Stimulated activated naive CD8-positive, alpha-beta T cell treated with anti-CD3 and anti-CD28 coated beads, Interleukin-15, Interleukin-2, amounts not matched to agents 100 ng/mL and 50 ng/mL, for 24 hours (primary cell): ENCODE measurements around the gene SAMD11.

Source experiments
- H3K27ac Mint-ChIP-seq: one replicate; pipeline ENCODE4 v1.8.0; 2021; ENCODE audit warnings: mild to moderate bottlenecking, mixed read lengths
- H3K27me3 Mint-ChIP-seq: one replicate; pipeline ENCODE4 v1.8.0; 2021; ENCODE audit warnings: mixed read lengths
- H3K36me3 Mint-ChIP-seq: one replicate; pipeline ENCODE4 v1.8.0; 2021; ENCODE audit warnings: low read depth, mixed read lengths
- H3K4me1 Mint-ChIP-seq: one replicate; pipeline ENCODE4 v1.8.0; 2021; ENCODE audit warnings: low read depth, mixed read lengths
- H3K4me3 Mint-ChIP-seq: one replicate; pipeline ENCODE4 v1.8.0; 2021; ENCODE audit warnings: mild to moderate bottlenecking, mixed read lengths
- H3K9me3 Mint-ChIP-seq: one replicate; pipeline ENCODE4 v1.8.0; 2021; ENCODE audit warnings: mixed read lengths

The SAMD11 gene

DNA sequence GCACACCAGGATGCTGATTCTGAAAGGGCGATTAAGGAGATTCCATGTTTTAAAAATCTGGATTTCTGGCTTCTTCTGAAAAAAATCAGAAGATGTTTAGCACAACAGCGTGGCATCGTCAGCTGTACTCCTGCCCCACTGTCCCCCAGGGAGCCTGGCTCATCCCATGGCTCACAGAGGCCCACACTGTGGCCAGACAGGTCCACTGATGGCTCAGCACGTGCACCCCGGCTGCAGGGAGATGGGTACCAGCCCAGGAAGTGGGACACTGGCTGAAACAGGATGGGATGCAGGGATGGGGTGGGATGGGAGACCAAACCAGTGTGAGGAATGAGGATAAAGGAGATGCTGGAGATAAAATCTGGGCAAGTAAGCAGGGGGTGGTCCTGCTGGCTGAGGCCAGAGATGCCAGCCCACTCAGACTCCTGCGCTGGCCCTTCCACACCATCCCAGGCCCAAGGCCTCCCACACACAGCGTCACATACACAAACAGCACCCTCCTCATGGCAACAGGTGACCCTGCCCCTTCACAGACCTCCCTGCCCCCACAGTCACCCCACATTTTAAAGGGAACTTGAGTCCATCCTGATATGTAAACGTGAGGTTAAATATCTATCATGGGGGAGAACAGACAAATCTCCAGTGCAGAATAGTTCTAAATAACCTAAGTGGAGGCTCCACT, 23.9 kb upstream of the SAMD11 start:
- no peak overlapping the region for H3K27ac Mint-ChIP-seq
- H3K4me1 Mint-ChIP-seq, result peaks cover 10% of the 10 kb centered on the region
- H3K4me3 Mint-ChIP-seq, result no peak overlapping the region
- peaks cover 5% of the 10 kb centered on the region for H3K36me3 Mint-ChIP-seq
- H3K27me3 Mint-ChIP-seq, result peaks cover 63% of the 10 kb centered on the region
- H3K9me3 Mint-ChIP-seq, result peaks cover 8% of the 10 kb centered on the region

DNA sequence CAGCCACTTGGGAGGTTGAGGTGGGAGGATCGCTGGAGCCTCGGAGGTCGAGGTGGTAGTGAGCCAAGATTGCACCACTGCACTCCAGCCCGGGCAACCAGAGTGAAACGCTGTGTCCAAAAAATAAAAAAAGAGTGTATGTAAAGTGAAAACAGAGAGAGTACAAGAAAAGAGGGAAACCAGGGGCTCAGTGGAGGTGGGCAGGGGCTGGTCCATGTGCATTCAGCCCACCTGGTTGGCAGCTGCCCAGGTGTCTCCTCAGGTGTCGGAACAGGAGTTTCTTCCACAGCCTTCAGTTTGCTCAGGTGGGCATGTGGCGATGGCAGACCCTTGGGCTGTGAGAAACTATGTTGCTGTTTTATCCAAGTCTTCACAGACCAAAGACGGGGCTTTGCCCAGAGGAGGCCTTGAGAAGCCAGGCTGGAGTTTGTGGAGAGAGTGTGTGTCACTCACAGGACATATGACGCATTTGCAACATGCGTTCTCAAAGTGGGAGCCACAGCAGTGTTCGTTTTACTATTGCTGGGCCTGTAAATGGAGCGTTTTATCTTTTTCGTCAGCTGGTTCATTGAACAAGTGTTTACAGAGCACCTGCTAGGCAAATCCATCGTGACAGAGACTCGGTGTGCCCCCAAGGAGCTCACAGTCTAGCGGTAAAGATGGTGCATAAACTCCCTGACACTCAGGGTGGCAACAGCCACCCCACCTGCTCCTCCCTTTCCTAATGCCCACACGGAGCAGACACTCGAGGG, 22.4 kb upstream of the SAMD11 start:
- H3K4me1 Mint-ChIP-seq, result peaks cover 15% of the 10 kb centered on the region
- no peak overlapping the region for H3K4me3 Mint-ChIP-seq
- no peak overlapping the region for H3K27ac Mint-ChIP-seq
- peaks cover 8% of the 10 kb centered on the region for H3K9me3 Mint-ChIP-seq
- peaks cover 64% of the 10 kb centered on the region for H3K27me3 Mint-ChIP-seq
- peaks cover 5% of the 10 kb centered on the region for H3K36me3 Mint-ChIP-seq

DNA sequence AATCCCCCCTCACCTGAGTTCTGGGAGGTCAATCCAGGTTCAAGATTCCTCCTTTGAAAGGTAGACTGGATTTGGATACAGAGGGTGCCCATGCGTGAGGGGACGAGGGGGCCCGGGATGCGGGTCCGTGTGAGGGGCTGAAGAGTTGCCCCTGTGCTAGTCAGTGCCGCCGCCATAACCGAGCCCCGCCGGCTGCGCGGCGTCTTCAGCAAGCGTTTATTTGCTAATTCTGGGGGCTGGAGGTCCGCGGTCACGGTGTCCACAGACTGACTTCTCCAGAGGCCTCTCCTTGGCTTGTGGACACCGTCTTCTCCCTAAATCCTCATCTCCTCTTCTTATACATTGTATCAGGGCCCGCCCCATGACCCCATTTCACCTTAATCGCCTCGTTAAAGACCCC, 20.9 kb upstream of the SAMD11 start:
- no peak overlapping the region for H3K27ac Mint-ChIP-seq
- peaks cover 62% of the 10 kb centered on the region for H3K27me3 Mint-ChIP-seq
- peaks cover 8% of the 10 kb centered on the region for H3K9me3 Mint-ChIP-seq
- peaks cover 4% of the 10 kb centered on the region for H3K36me3 Mint-ChIP-seq
- peaks cover 15% of the 10 kb centered on the region for H3K4me1 Mint-ChIP-seq
- no peak overlapping the region for H3K4me3 Mint-ChIP-seq

DNA sequence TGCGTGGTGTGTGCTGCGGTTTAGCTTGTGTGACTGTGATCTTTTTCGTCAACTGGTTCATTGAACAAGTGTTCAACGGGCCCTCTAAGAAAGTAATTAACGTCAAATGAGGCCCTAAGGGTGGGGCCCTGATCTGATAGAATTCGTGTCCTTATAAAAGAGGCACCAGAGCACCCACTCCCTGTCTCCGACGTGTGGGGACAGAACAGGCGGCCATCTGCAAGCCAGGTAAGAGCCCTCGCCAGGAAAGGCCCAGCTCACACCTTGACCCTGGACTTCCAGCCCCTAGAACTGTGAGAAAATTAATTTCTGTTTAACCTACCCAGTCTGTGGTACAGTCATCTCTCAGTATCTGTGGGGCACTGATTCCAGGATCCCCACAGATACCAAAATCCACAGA, 20.4 kb upstream of the SAMD11 start:
- H3K36me3 Mint-ChIP-seq, result peaks cover 5% of the 10 kb centered on the region
- peaks cover 10% of the 10 kb centered on the region for H3K4me1 Mint-ChIP-seq
- H3K27ac Mint-ChIP-seq, result no peak overlapping the region
- H3K4me3 Mint-ChIP-seq, result no peak overlapping the region
- peaks cover 5% of the 10 kb centered on the region for H3K9me3 Mint-ChIP-seq
- peaks cover 62% of the 10 kb centered on the region for H3K27me3 Mint-ChIP-seq

DNA sequence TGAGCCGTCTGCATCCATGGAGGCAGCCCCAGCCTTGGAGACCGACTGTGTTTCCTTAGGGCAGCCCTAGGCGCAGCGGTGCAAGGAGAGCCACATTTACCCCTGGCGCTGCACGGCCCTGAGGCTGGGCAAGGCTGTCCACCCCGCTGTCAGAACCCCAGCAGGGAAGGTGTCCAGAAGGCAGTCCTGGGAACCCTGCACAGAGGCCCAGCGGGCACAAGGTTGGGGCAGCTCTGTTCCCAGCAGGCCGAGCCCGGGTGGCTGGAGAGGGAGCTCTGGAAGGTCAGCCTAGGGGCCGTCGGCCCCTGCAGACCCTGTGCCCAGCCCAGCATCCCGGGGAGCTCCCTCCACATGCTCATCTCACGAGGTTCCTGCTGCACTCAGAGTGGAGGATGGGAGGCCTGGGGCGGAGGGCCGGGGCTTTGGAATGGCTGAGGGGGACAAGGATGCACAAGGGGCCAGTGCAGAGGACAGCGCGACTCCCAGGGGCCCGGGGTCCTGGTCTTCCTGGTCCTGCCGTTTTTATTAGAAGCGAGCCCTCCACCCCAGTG, 19.9 kb upstream of the SAMD11 start:
- H3K27ac Mint-ChIP-seq, result no peak overlapping the region
- H3K4me1 Mint-ChIP-seq, result peaks cover 5% of the 10 kb centered on the region
- H3K4me3 Mint-ChIP-seq, result no peak overlapping the region
- H3K9me3 Mint-ChIP-seq, result no peaks in the 10 kb centered on the region
- H3K27me3 Mint-ChIP-seq, result peaks cover 58% of the 10 kb centered on the region
- peaks cover 6% of the 10 kb centered on the region for H3K36me3 Mint-ChIP-seq

DNA sequence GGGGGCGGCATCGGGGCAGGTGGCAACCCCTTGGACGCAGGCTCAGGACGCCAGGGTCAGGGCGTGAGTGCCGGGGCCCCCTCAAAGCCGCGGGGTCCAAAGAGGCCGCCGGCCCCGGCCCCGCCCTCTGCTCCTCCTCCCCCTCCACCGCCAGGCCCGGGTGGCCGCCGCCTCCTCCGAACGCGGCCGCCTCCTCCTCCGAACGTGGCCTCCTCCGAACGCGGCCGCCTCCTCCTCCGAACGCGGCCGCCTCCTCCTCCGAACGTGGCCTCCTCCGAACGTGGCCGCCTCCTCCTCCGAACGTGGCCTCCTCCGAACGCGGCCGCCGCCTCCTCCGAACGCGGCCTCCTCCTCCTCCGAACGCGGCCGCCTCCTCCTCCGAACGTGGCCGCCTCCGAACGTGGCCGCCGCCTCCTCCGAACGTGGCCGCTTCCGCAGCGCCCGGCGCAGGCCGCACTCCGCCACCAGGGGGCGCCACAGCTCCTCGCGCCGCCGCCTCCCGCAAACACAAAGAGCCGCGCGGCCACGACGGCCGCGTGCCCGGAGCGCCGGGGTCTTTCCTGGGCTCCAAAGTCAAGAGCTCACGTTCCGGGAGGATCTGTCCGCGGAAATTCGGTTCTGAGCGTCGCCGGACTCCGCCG, 19.3 kb upstream of the SAMD11 start:
- H3K27ac Mint-ChIP-seq, result no peak overlapping the region
- peak overlapping the region; percentile 45 for H3K4me3 Mint-ChIP-seq
- H3K27me3 Mint-ChIP-seq, result peaks cover 56% of the 10 kb centered on the region
- peaks cover 5% of the 10 kb centered on the region for H3K4me1 Mint-ChIP-seq
- no peaks in the 10 kb centered on the region for H3K9me3 Mint-ChIP-seq
- H3K36me3 Mint-ChIP-seq, result peaks cover 6% of the 10 kb centered on the region

DNA sequence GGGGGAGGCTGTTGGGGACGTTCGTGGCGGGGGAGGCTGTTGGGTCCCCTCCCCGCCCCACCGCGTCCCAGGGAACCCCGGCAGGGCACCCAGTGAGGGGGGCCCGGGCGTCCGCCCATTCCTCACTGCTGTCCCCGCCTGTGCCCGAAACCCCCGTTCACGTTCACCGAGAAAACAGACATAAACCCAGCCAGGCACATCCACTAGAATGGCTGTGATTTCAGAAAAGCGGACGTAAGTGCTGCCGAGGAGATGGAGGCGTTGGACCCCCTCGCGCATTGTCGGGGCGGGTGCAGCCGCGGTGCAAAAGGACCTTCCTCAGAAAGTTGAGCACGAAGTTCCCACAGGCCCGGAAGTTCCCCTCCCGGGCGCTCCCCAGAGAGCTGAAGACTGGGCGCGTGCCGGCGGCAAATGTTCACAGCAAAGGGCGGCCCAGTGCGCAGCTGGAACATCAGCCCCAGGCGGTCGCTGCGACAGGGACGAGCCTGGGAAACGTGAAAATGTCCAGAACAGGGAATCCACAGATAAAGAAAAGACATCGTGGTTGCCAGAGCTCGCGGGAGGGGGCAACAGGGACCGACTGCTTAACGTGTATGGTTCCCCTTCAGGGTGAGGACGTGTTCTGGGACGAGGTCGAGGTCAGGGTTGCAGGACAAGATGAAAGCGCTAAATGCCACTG, 18.5 kb upstream of the SAMD11 start:
- peak overlapping the region; percentile 60 for H3K4me3 Mint-ChIP-seq
- no peaks in the 10 kb centered on the region for H3K9me3 Mint-ChIP-seq
- peaks cover 52% of the 10 kb centered on the region for H3K27me3 Mint-ChIP-seq
- H3K4me1 Mint-ChIP-seq, result peaks cover 5% of the 10 kb centered on the region
- H3K27ac Mint-ChIP-seq, result no peak overlapping the region
- H3K36me3 Mint-ChIP-seq, result peaks cover 6% of the 10 kb centered on the region

DNA sequence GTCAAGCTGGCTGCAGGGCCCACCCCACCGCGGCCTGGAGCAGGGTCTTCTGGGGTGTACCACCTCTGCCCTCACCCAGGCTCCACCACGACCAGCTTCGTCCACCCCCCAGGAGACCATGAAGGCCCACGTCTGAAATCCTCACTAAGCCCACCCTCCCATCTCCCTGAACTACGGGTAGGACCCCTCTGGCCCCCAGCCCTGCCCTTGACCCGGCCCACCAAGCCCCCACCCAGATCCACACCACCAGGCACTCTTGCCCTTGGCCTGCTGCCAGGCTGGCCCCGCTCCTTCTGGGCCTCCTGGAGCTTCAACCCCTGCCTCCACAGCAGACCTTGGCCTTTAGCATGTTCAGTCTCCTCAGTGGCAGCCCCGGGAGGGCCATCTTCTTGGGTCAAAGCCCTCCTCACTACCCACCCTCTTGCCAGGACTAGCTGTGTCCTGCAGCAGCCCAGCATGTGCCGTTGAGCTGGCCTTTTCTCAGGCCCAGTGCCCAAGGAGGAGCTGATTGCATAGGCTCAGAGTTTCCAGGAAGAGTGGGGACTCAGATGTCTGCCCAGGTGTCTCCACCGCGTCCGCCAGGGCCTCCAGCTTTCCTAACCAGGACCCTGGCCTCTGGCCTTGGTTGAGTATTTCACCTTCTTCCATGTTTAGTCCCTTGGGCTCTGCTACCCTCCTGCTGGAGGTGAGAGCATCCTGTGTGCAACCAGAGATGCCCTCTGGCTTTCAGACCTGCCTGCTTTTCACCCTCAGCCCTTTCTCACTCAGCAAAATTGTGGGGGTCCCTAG, 17.7 kb upstream of the SAMD11 start:
- no peaks in the 10 kb centered on the region for H3K9me3 Mint-ChIP-seq
- no peak overlapping the region for H3K4me3 Mint-ChIP-seq
- no peak overlapping the region for H3K27ac Mint-ChIP-seq
- H3K4me1 Mint-ChIP-seq, result peaks cover 5% of the 10 kb centered on the region
- H3K36me3 Mint-ChIP-seq, result peaks cover 6% of the 10 kb centered on the region
- peaks cover 49% of the 10 kb centered on the region for H3K27me3 Mint-ChIP-seq

DNA sequence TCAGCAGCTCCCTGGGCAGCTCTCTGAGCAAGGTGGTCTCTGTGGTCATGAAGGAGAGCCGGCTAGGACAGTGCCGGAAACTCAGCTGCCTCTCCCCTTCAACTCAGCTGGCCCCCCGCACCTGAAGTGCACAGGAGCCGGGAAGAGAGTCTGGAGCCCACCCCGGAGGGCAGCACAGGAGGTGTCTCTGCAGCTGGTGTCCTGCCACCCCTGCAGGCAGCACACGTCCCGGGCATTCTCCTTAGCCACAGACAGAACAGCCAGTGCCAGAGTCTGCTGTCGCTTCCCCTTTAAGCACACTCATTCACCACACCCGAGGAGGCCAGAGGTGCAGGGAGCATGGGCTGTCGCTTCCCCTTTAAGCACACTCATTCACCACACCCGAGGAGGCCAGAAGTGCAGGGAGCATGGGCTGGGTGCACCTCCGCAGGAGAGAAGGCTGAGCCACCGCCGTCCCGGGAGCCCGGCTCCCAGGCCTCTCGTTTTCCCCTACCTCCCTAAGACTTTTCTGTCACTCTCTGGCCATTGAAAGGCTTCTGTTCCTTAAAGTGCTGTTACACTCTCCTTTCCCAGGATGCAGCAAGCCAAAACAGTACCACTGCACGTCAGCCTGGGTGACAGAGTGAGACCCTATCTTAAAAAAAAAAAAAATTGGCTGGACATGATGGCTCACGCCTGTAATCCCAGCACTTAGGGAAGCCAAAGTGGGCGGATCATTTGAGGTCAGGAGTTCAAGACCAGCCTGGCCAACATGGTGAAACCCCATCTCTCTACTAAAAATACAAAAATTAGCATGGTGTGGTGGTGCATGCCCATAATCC, 16.9 kb upstream of the SAMD11 start:
- no peak overlapping the region for H3K4me3 Mint-ChIP-seq
- peaks cover 5% of the 10 kb centered on the region for H3K4me1 Mint-ChIP-seq
- H3K36me3 Mint-ChIP-seq, result peaks cover 6% of the 10 kb centered on the region
- no peak overlapping the region for H3K27ac Mint-ChIP-seq
- H3K27me3 Mint-ChIP-seq, result peaks cover 48% of the 10 kb centered on the region
- H3K9me3 Mint-ChIP-seq, result no peaks in the 10 kb centered on the region

DNA sequence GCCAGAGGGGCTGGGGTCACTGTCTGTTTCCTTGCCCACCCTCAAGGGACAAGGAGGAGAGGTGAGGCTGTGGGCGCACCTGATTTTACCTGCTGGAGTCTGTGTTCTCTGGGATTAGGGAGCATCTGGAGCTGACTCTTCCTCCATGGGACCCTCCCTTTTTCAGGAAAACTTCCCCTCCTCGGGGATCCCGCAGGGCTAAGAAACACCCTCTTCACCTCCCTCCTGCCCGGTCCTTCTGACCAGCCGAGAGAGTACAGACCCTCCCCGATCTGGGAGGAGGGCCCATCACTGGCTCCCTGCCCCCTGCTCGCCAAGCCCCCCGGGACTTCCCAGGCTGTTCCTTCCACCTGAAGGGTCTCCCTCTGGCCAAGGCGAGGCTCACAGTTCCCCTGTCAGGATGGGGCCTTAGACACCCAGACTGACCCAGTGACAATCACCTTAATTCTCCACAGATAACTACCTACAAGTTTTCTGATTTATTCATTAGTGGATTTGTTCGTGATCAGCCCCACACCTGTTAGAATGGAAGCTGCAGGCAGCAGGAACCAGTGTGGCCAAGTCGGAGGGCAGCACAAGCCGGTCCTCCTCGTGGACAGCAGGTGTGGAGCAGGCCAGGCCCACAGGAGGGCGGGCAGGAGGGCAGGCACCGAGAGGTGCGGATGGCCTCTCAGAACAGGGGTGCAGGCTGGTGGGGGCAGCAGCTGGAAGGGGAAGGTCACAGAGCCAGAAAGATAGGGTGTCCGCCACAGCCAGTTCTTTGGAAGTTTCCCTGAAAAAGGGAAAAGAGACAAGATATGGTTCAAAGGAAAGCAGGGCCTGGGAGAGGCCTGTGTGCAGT, 15.9 kb upstream of the SAMD11 start:
- H3K4me1 Mint-ChIP-seq, result peaks cover 5% of the 10 kb centered on the region
- H3K27me3 Mint-ChIP-seq, result peaks cover 53% of the 10 kb centered on the region
- peaks cover 6% of the 10 kb centered on the region for H3K36me3 Mint-ChIP-seq
- H3K4me3 Mint-ChIP-seq, result no peak overlapping the region
- no peak overlapping the region for H3K27ac Mint-ChIP-seq
- H3K9me3 Mint-ChIP-seq, result no peaks in the 10 kb centered on the region

DNA sequence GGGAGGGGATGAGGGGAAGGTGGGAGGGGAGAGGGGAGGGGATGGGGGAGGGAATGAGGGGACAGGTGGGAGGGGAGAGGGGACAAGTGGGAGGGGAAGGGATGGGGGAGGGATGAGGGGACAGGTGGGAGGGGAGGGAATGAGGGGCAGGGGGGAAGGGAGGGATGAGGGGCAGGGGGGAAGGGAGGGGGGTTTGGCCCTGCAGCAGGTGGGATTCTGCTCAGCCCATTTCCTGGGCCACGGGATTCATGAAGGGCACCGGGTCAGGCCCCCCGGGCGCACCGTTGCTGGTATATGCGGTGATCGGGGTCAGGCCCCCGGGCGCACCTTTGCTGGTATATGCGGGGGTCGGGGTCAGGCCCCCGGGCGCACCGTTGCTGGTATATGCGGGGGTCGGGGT, 15.1 kb upstream of the SAMD11 start:
- Mint-ChIP-seq H3K27me3 (peaks cover 49% of the 10 kb centered on the region), H3K36me3 (peaks cover 6% of the 10 kb centered on the region), H3K4me1 (peaks cover 5% of the 10 kb centered on the region), H3K27ac (no peak overlapping the region), H3K9me3 (no peaks in the 10 kb centered on the region), H3K4me3 (no peak overlapping the region)

DNA sequence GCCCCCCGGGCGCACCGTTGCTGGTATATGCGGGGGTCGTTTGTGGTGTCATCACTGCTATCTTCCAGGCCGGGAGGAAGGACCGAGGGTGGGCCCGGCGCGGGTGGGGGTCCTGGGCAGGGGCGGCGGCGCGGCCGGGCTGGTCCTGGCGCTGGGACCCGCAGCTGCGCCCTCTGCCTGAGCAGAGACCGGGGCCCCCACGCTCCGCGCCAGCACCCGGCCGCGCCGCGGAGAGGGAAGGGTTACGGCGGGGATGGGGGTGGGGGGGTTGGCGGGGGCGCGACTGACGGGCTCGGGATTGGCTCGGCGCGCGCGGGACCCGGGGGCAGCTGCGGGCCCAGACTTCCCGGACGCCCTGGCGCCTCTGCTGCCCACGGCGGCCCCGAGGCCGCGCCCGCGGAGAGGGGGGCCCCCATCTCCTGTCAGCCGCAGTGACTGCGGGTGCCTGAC, 13.8 kb upstream of the SAMD11 start:
- Mint-ChIP-seq H3K4me3 (no peak overlapping the region), H3K36me3 (peaks cover 6% of the 10 kb centered on the region), H3K27me3 (peaks cover 49% of the 10 kb centered on the region), H3K27ac (no peak overlapping the region), H3K4me1 (peaks cover 5% of the 10 kb centered on the region), H3K9me3 (no peaks in the 10 kb centered on the region)
